ENCODE results near the gene PTGES3L. TPM values are rescaled to one million over a fixed set of nuclear protein-coding genes. Genes with fewer than 3 reads are reported as not detected.
A peak's percentile ranks its signal among the peaks of the same experiment; 100 is the strongest.

Gene PTGES3L
- total RNA-seq, 2 donors from 2014 or later: 4.6 to 7.9 TPM

GRCh38 chr17:42937712-42938596 lies 41.9 kb downstream of the PTGES3L start:
- H3K4me3 ChIP-seq (ENCODE audit: low read length): no peak overlapping the region
- Mint-ChIP-seq H3K36me3 (ENCODE audit: low read depth) (no peaks in the 10 kb centered on the region), H3K4me1 (no peaks in the 10 kb centered on the region), H3K27ac (no peak overlapping the region), H3K9me3 (no peaks in the 10 kb centered on the region), H3K4me3 (no peak overlapping the region), H3K27me3 (ENCODE audit: insufficient read depth) (peaks cover 4% of the 10 kb centered on the region)
- DNase-seq: peak; percentile 91
- 56 to 62% methylated on average over 6 to 9 of the region's 9 CpGs for WGBS, 2 experiments (ENCODE audit: insufficient coverage in 1 of 2, insufficient read length in 1 of 2)
- H3K27me3 ChIP-seq (ENCODE audit: control insufficient read depth, insufficient read depth, low read length, poor library complexity, severe bottlenecking): no peaks in the 10 kb centered on the region
- TF ChIP-seq, protein P1, sequence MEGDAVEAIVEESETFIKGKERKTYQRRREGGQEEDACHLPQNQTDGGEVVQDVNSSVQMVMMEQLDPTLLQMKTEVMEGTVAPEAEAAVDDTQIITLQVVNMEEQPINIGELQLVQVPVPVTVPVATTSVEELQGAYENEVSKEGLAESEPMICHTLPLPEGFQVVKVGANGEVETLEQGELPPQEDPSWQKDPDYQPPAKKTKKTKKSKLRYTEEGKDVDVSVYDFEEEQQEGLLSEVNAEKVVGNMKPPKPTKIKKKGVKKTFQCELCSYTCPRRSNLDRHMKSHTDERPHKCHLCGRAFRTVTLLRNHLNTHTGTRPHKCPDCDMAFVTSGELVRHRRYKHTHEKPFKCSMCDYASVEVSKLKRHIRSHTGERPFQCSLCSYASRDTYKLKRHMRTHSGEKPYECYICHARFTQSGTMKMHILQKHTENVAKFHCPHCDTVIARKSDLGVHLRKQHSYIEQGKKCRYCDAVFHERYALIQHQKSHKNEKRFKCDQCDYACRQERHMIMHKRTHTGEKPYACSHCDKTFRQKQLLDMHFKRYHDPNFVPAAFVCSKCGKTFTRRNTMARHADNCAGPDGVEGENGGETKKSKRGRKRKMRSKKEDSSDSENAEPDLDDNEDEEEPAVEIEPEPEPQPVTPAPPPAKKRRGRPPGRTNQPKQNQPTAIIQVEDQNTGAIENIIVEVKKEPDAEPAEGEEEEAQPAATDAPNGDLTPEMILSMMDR (conservative IDR thresholded peaks at IDR 0.05): peak; percentile 88
- no peak overlapping the region for H3K9ac ChIP-seq (ENCODE audit: extremely low read depth, low read length, poor library complexity, severe bottlenecking)
- H3K4me1 ChIP-seq (ENCODE audit: control insufficient read depth, insufficient read depth, low read length): no peaks in the 10 kb centered on the region
- no peak overlapping the region for H3K27ac ChIP-seq (ENCODE audit: low read depth, low read length)
- no peaks in the 10 kb centered on the region for H3K9me3 ChIP-seq (ENCODE audit: control insufficient read depth, low read length)
- no peaks in the 10 kb centered on the region for H3K36me3 ChIP-seq (ENCODE audit: control insufficient read depth, insufficient read depth, low read length)

- Histone ChIP-seq H3K9ac (ENCODE audit: extremely low read depth, low read length, poor library complexity, severe bottlenecking) (no peak overlapping the region), H3K27ac (ENCODE audit: low read depth, low read length) (no peak overlapping the region), H3K9me3 (ENCODE audit: control insufficient read depth, low read length) (no peaks in the 10 kb centered on the region), H3K4me1 (ENCODE audit: control insufficient read depth, insufficient read depth, low read length) (no peaks in the 10 kb centered on the region), H3K27me3 (ENCODE audit: control insufficient read depth, insufficient read depth, low read length, poor library complexity, severe bottlenecking) (no peaks in the 10 kb centered on the region), H3K36me3 (ENCODE audit: control insufficient read depth, insufficient read depth, low read length) (no peaks in the 10 kb centered on the region), H3K4me3 (ENCODE audit: low read length) (no peak overlapping the region)
- TF ChIP-seq, protein P1 (conservative IDR thresholded peaks at IDR 0.05): no peak
- H3K36me3 Mint-ChIP-seq (ENCODE audit: low read depth): no peaks in the 10 kb centered on the region
- H3K9me3 Mint-ChIP-seq: no peaks in the 10 kb centered on the region
- no peak for DNase-seq
- WGBS, 2 experiments (ENCODE audit: insufficient coverage in 1 of 2, insufficient read length in 1 of 2): 100% methylated on average over 1 of the region's 1 CpG; no CpG with 5 or more reads in 1 of the 2 experiments
- H3K4me1 Mint-ChIP-seq: peaks cover 3% of the 10 kb centered on the region
- H3K4me3 Mint-ChIP-seq: no peak overlapping the region
- H3K27me3 Mint-ChIP-seq (ENCODE audit: insufficient read depth): peaks cover 4% of the 10 kb centered on the region
- no peak overlapping the region for H3K27ac Mint-ChIP-seq
Measured at GRCh38 chr17:42929497-42929844, 50.4 kb downstream of the PTGES3L start.

DNA sequence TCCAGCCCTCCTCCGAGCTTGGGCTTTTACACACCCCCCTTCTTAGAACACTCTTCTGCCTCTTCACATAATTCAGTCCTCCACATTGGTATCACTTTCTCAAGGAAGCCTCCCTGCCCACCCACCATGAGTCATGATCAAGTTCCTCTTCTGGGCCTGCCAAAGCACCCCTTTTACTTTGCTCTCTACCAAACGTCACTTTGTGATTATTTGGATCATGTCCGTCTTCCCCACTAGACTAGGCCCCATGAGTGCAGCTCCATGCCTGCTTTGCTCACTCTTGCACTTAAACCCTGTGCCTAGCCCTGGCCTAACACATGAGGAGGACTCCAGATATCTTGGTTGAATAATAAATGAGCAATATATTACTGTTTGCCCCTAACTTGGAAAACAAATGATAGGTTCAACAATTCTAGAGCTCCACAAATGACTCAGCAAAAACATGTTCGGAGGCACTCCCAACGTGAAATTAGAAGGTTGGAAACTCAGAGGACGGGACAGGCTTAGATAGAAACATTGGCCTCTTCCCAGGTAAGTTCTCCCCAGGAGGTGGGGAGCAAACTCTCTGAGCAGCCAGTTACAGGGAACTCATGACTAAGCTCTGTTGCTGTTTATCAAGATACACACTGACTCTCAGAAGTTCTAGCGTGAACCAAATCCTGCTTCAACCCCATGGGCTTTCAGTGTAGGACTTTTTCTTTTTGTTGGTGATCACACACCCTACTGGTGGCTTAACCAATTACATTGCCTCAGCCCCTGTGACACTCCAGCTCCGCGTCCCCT lies 51.0 kb downstream of the PTGES3L start:
- peak; percentile 86 for DNase-seq
- 79 to 82% methylated on average over 6 to 9 of the region's 9 CpGs for WGBS, 2 experiments (ENCODE audit: insufficient coverage in 1 of 2, insufficient read length in 1 of 2)
- peaks cover 3% of the 10 kb centered on the region for H3K4me1 Mint-ChIP-seq
- no peak overlapping the region for H3K4me3 ChIP-seq (ENCODE audit: low read length)
- TF ChIP-seq, protein P1 (conservative IDR thresholded peaks at IDR 0.05): peak; percentile 79
- no peaks in the 10 kb centered on the region for H3K27me3 ChIP-seq (ENCODE audit: control insufficient read depth, insufficient read depth, low read length, poor library complexity, severe bottlenecking)
- no peak overlapping the region for H3K27ac ChIP-seq (ENCODE audit: low read depth, low read length)
- H3K9me3 ChIP-seq (ENCODE audit: control insufficient read depth, low read length): no peaks in the 10 kb centered on the region
- no peak overlapping the region for H3K9ac ChIP-seq (ENCODE audit: extremely low read depth, low read length, poor library complexity, severe bottlenecking)
- no peak overlapping the region for H3K4me3 Mint-ChIP-seq
- H3K27ac Mint-ChIP-seq: peak overlapping the region; percentile 59
- no peaks in the 10 kb centered on the region for H3K4me1 ChIP-seq (ENCODE audit: control insufficient read depth, insufficient read depth, low read length)
- no peaks in the 10 kb centered on the region for H3K36me3 Mint-ChIP-seq (ENCODE audit: low read depth)
- H3K36me3 ChIP-seq (ENCODE audit: control insufficient read depth, insufficient read depth, low read length): no peaks in the 10 kb centered on the region
- H3K27me3 Mint-ChIP-seq (ENCODE audit: insufficient read depth): peaks cover 3% of the 10 kb centered on the region
- H3K9me3 Mint-ChIP-seq: no peaks in the 10 kb centered on the region

Measured in endodermal cell (in vitro differentiated cells).